Karpas-422 (cell line): ENCODE data around the gene DLST. TPM values are rescaled to one million over a fixed set of nuclear protein-coding genes. Genes with fewer than 3 reads are reported as not detected.

Source experiments
- DNase-seq: peaks from one replicate; pipeline ENCODE4 v3.0.0-alpha.2; 2015
- H2AFZ ChIP-seq: fragments of 200-600 bp; sonication (generic); 2 replicates; pipeline ENCODE4 v1.6.1; 2014; ENCODE audit warnings: antibody characterized with exemption, low read length, mixed read lengths
- H3K27ac ChIP-seq: fragments of 200-600 bp; sonication (generic); 2 replicates; pipeline ENCODE4 v1.5.1; 2014; ENCODE audit warnings: mild to moderate bottlenecking, low read length, moderate library complexity
- H3K27me3 ChIP-seq: fragments of 200-600 bp; sonication (generic); 2 replicates; pipeline ENCODE4 v1.6.1; 2014; ENCODE audit warnings: low read length, mixed read lengths
- H3K36me3 ChIP-seq: fragments of 200-600 bp; sonication (generic); 2 replicates; pipeline ENCODE4 v1.6.1; 2014; ENCODE audit warnings: low read length, mixed read lengths; ENCODE audit not compliant: insufficient read depth
- H3K4me1 ChIP-seq: fragments of 200-600 bp; sonication (generic); 2 replicates; pipeline ENCODE4 v1.6.1; 2014; ENCODE audit warnings: mild to moderate bottlenecking, low read length, mixed read lengths
- H3K4me2 ChIP-seq: fragments of 200-600 bp; sonication (generic); 2 replicates; pipeline ENCODE4 v1.6.1; 2014; ENCODE audit warnings: low read length, low read depth, mild to moderate bottlenecking; ENCODE audit not compliant: poor library complexity, severe bottlenecking
- H3K4me3 ChIP-seq: fragments of 200-600 bp; sonication (generic); 2 replicates; pipeline ENCODE4 v1.5.1; 2014; ENCODE audit warnings: mild to moderate bottlenecking, antibody characterized with exemption, low read length, mixed read lengths
- H3K79me2 ChIP-seq: fragments of 200-600 bp; sonication (generic); 2 replicates; pipeline ENCODE4 v1.6.1; 2014; ENCODE audit warnings: mild to moderate bottlenecking, low read length, mixed read lengths
- H3K9ac ChIP-seq: fragments of 200-600 bp; sonication (generic); 2 replicates; pipeline ENCODE4 v1.6.0; 2014; ENCODE audit warnings: low read length
- H3K9me2 ChIP-seq: fragments of 200-600 bp; sonication (generic), shearing (Covaris generic); replicated peaks from 2 replicates; pipeline ENCODE4 v1.6.0; 2014; ENCODE audit warnings: mild to moderate bottlenecking, low read length, moderate library complexity; ENCODE audit not compliant: insufficient read depth
- H3K9me3 ChIP-seq: fragments of 300-700, 200-600 bp; sonication (generic); 2 replicates; pipeline ENCODE4 v1.6.1; 2014; ENCODE audit warnings: low read length, mixed read lengths
- H4K20me1 ChIP-seq: fragments of 200-600 bp; sonication (generic); 2 replicates; pipeline ENCODE4 v1.6.1; 2014; ENCODE audit warnings: mild to moderate bottlenecking, antibody characterized with exemption, low read length, low read depth; ENCODE audit not compliant: insufficient read depth
- total RNA-seq: library from RNA; depleted of rRNA; stranded (reverse); fragments of >200 nt; shearing (Covaris generic); gene quantifications from 2 replicates; pipeline ENCODE4 v1.2.3, GENCODE V29; 2014; ENCODE audit warnings: low replicate concordance

Gene DLST
- total RNA-seq, 1 experiment from 2014 or later = 105 TPM

- Histone ChIP-seq H3K4me2 (peak overlapping the region; percentile 44), H3K9me2 (no peaks in the 10 kb centered on the region), H3K36me3 (peaks cover 12% of the 10 kb centered on the region; the same call in 1 of the 2 replicates), H3K9me3 (no peaks in the 10 kb centered on the region), H3K9ac (peak overlapping the region; percentile 50), H3K4me3 (peak overlapping the region; percentile 29; the same call in 1 of the 2 replicates), H3K27me3 (no peaks in the 10 kb centered on the region), H4K20me1 (peaks cover 21% of the 10 kb centered on the region), H2AFZ (peak overlapping the region; percentile 66), H3K4me1 (peaks cover 78% of the 10 kb centered on the region), H3K79me2 (peaks cover 29% of the 10 kb centered on the region), H3K27ac (peak overlapping the region; percentile 75)
- DNase-seq = peak; percentile 69
Observed at GRCh38 chr14:74879427-74880182, 2.1 kb upstream of the DLST start.

- no peaks in the 10 kb centered on the region for H3K9me2 ChIP-seq
- peak; percentile 84 for DNase-seq
- H3K27ac ChIP-seq = peak overlapping the region; percentile 75
- no peaks in the 10 kb centered on the region for H3K9me3 ChIP-seq
- H3K4me1 ChIP-seq = peaks cover 76% of the 10 kb centered on the region
- peaks cover 56% of the 10 kb centered on the region for H3K79me2 ChIP-seq
- H3K36me3 ChIP-seq = peaks cover 24% of the 10 kb centered on the region; the same call in 1 of the 2 replicates
- no peak overlapping the region for H2AFZ ChIP-seq
- peak overlapping the region; percentile 87 for H3K9ac ChIP-seq
- peaks cover 38% of the 10 kb centered on the region for H4K20me1 ChIP-seq
- peak overlapping the region; percentile 99 for H3K4me2 ChIP-seq
- H3K4me3 ChIP-seq = peak overlapping the region; percentile 94
- H3K27me3 ChIP-seq = no peaks in the 10 kb centered on the region
Observed at GRCh38 chr14:74882103-74882920, 596 bp downstream of the DLST start.

GRCh38 chr14:74886001-74886400 lies 4.3 kb downstream of the DLST start:
- H2AFZ ChIP-seq = no peak overlapping the region
- no peak overlapping the region for H3K27ac ChIP-seq
- H3K4me2 ChIP-seq = no peak overlapping the region
- DNase-seq = no peak
- H3K79me2 ChIP-seq = peaks cover 78% of the 10 kb centered on the region
- H3K27me3 ChIP-seq = no peaks in the 10 kb centered on the region
- H4K20me1 ChIP-seq = peaks cover 48% of the 10 kb centered on the region
- no peak overlapping the region for H3K9ac ChIP-seq
- H3K4me3 ChIP-seq = no peak overlapping the region
- no peaks in the 10 kb centered on the region for H3K9me3 ChIP-seq
- H3K36me3 ChIP-seq = peaks cover 46% of the 10 kb centered on the region
- no peaks in the 10 kb centered on the region for H3K9me2 ChIP-seq
- peaks cover 44% of the 10 kb centered on the region for H3K4me1 ChIP-seq

- H3K79me2 ChIP-seq = peaks cover 62% of the 10 kb centered on the region
- no peak overlapping the region for H3K4me3 ChIP-seq
- H2AFZ ChIP-seq = no peak overlapping the region
- H3K27ac ChIP-seq = no peak overlapping the region
- H3K9me2 ChIP-seq = no peaks in the 10 kb centered on the region
- peaks cover 53% of the 10 kb centered on the region for H3K4me1 ChIP-seq
- H3K9ac ChIP-seq = no peak overlapping the region
- DNase-seq = no peak
- no peaks in the 10 kb centered on the region for H3K27me3 ChIP-seq
- no peak overlapping the region for H3K4me2 ChIP-seq
- no peaks in the 10 kb centered on the region for H3K9me3 ChIP-seq
- H4K20me1 ChIP-seq = peaks cover 40% of the 10 kb centered on the region
- peaks cover 67% of the 10 kb centered on the region for H3K36me3 ChIP-seq
Observed at GRCh38 chr14:74888164-74889158, 6.7 kb downstream of the DLST start.

- H3K36me3 ChIP-seq = peaks cover 72% of the 10 kb centered on the region
Observed at GRCh38 chr14:74890262-74890661, 8.5 kb downstream of the DLST start.

DNA sequence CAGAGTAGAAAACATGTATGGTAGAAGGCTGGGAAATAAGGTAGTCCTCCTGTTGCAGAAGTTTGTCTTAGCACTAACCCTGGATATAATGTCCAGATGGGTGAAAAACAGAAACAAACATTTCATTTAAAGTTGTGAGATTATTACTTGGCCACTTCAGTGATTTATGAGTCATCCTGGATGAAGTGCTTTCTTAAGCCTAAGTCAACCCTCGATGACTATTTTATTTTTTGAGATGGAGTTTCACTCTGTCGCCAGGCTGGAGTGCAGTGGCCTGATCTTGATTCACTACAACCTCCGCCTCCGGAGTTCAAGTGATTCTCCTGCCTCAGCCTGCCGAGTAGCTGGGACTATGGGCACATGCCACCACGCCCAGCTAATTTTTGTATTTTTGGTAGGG lies 10.2 kb downstream of the DLST start:
- Histone ChIP-seq H3K4me3 (no peak overlapping the region), H3K9ac (no peak overlapping the region), H3K36me3 (peaks cover 73% of the 10 kb centered on the region), H3K9me3 (no peaks in the 10 kb centered on the region), H3K9me2 (no peaks in the 10 kb centered on the region), H3K4me2 (no peak overlapping the region), H3K27ac (no peak overlapping the region), H3K4me1 (peaks cover 27% of the 10 kb centered on the region), H3K79me2 (peaks cover 36% of the 10 kb centered on the region), H2AFZ (no peak overlapping the region), H3K27me3 (no peaks in the 10 kb centered on the region), H4K20me1 (0 out of 2 replicates have a peak, but pooled peaks cover 13% of the 10 kb centered on the region)
- DNase-seq = no peak

More at GRCh38 chr14:74890262-74890661, 8.5 kb downstream of the DLST start:
- Histone ChIP-seq H3K79me2 (peaks cover 50% of the 10 kb centered on the region), H3K9me3 (no peaks in the 10 kb centered on the region), H3K4me1 (peaks cover 39% of the 10 kb centered on the region), H3K9ac (no peak overlapping the region), H3K4me3 (no peak overlapping the region), H3K27ac (no peak overlapping the region), H2AFZ (no peak overlapping the region), H4K20me1 (peaks cover 24% of the 10 kb centered on the region; the same call in 1 of the 2 replicates), H3K27me3 (no peaks in the 10 kb centered on the region), H3K4me2 (no peak overlapping the region), H3K9me2 (no peaks in the 10 kb centered on the region)
- no peak for DNase-seq

GRCh38 chr14:74892745-74893144 lies 11.0 kb downstream of the DLST start:
- peaks cover 28% of the 10 kb centered on the region for H3K79me2 ChIP-seq
- H2AFZ ChIP-seq = no peak overlapping the region
- H3K4me1 ChIP-seq = peaks cover 27% of the 10 kb centered on the region
- no peaks in the 10 kb centered on the region for H3K9me3 ChIP-seq
- H3K27ac ChIP-seq = no peak overlapping the region
- DNase-seq = no peak
- H3K9ac ChIP-seq = no peak overlapping the region
- H3K36me3 ChIP-seq = peaks cover 81% of the 10 kb centered on the region
- H3K4me2 ChIP-seq = no peak overlapping the region
- no peaks in the 10 kb centered on the region for H3K27me3 ChIP-seq
- H4K20me1 ChIP-seq = 0 out of 2 replicates have a peak, but pooled peaks cover 10% of the 10 kb centered on the region
- H3K4me3 ChIP-seq = no peak overlapping the region
- H3K9me2 ChIP-seq = no peaks in the 10 kb centered on the region
